Immature natural killer cell (primary cell): ENCODE data around the gene ST8SIA5. TPM values are rescaled to one million over a fixed set of nuclear protein-coding genes. Genes with fewer than 3 reads are reported as not detected.

Experiments
- polyA plus RNA-seq, 3 donors: library from polyadenylated mRNA; unstranded; fragments of 300-500 nt; fragmentation: Illumina TruSeq; gene quantifications; one replicate each; pipeline ENCODE4 v1.2.3, GENCODE V29; 2021

ST8SIA5 gene
- polyA plus RNA-seq, 3 donors from 2014 or later: not detected

Other genes with a start within 250 kb of the ST8SIA5 start
- gene LOXHD1, start 99.8 kb downstream of the ST8SIA5 start, polyA plus RNA-seq: under 1 TPM in 1 of 3 donors, not detected in 2; 0.07 TPM
- gene PIAS2, start 160.5 kb upstream of the ST8SIA5 start, polyA plus RNA-seq: 10 to 100 TPM; 16.8 to 25.4 (median 18.8) TPM
- under 1 TPM in 1 of 3 donors, not detected in 2; 0.08 TPM for gene KATNAL2, start 160.5 kb upstream of the ST8SIA5 start, polyA plus RNA-seq